ENCODE results near the gene TNFRSF1B. TPM values are rescaled to one million over a fixed set of nuclear protein-coding genes. Genes with fewer than 3 reads are reported as not detected.

TNFRSF1B gene
- total and polyA plus RNA-seq, 9 of the 15 experiments (the other 6 are each of a cell fraction or from before 2014, with no cell fraction given), result 8.8 to 91.3 (median 36.0) TPM

DNA sequence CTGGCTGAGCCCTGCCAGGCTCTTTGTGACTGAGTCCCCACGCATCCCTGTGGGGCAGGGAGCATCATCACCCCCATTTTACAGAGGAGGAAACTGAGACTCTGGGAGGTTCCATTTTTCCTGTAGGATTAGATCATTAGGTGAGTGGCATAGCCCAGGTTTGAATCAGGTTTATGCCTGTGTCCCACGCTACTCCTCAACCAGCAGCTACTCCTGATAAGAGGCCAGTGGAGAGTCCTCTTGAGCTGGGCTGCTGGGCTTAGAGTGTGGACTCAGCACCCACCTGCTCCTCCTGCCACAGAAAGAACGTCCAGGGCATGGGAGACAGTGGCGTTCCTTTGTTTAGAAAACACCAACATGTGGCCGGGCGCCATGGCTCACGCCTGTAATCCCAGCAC lies 30.7 kb downstream of the TNFRSF1B start:
- intact Hi-C loops (cut with micrococcal nuclease) (no loop called here), in situ Hi-C loops (cut with MboI) (no loop called here)
- Histone ChIP-seq H3K4me1 (replicated peaks in 1 of 2; ENCODE audit: control insufficient read depth in 2 of 2, insufficient read depth in 2 of 2, low read length in 2 of 2) (peaks cover 7 to 24% of the 10 kb centered on the region in 2 experiments), H3K4me2 (ENCODE audit: insufficient read depth, low read length) (no peak overlapping the region), H3K27ac (ENCODE audit: extremely low read depth, low read depth, low read length) (no peak overlapping the region), H3K9ac (ENCODE audit: insufficient read depth in 1 of 2, low read depth in 2 of 2, low read length in 2 of 2) (no peak overlapping the region), H2AFZ (ENCODE audit: low read depth, low read length) (no peak overlapping the region), H3K27me3 (ENCODE audit: control insufficient read depth in 2 of 2, insufficient read depth in 2 of 2, low read length in 2 of 2) (no peaks in the 10 kb centered on the region), H3K9me3 (replicated peaks; ENCODE audit: control insufficient read depth, insufficient read depth, low read depth, low read length) (no peaks in the 10 kb centered on the region), H3K4me3 (no peak overlapping the region), H3K36me3 (ENCODE audit: control insufficient read depth, insufficient read depth, low read length) (peaks cover 74% of the 10 kb centered on the region), H3K9me1 (ENCODE audit: control insufficient read depth, insufficient read depth, low read length) (peaks cover 8% of the 10 kb centered on the region), H3K79me2 (ENCODE audit: control insufficient read depth, insufficient read depth, low read length) (no peaks in the 10 kb centered on the region), H4K20me1 (replicated peaks; ENCODE audit: control insufficient read depth, insufficient read depth, low read length) (0 out of 2 replicates have a peak, but pooled peaks cover 2% of the 10 kb centered on the region)
- FAIRE-seq (no peak), ATAC-seq (no peak), DNase-seq (ENCODE audit: extremely low read depth in 1 of 4, low spot score in 3 of 4) (no peak)
- TF ChIP-seq YBX1 (IDR thresholded peaks at IDR 0.05) (no peak), RBM25 (IDR thresholded peaks at IDR 0.05; ENCODE audit: low read depth, low read length, severe bottlenecking) (peak; percentile 39), ATF1 (CRISPR knock-in tag; IDR thresholded peaks at IDR 0.05) (no peak), ATF1 (tag; IDR thresholded peaks at IDR 0.05) (no peak), ZNF740 (CRISPR knock-in tag; IDR thresholded peaks at IDR 0.05) (no peak), ZNF740 (tag; IDR thresholded peaks at IDR 0.05) (no peak)
- ChIA-PET POLR2A (interaction anchor here (1.0 kb wide), 1 partner anchor 9 kb away, joined by 3 read pairs; no protein-coding TSS in a partner anchor), CTCF (ENCODE audit: low intra/inter-chr PET ratio) (interaction anchor here (1.6 to 3.2 kb wide), 2 partner anchors 72 to 73 kb away, joined by 5 to 20 read pairs; no protein-coding TSS in a partner anchor)
- no TSS peak for BruUV-seq (replicated peaks)
- WGBS (ENCODE audit: insufficient coverage, low coverage, missing lambda C conversion rate), result 92% methylated on average over 6 of the region's 7 CpGs
